ENCODE data around the gene CEACAM19. TPM values are rescaled to one million over a fixed set of nuclear protein-coding genes. Genes with fewer than 3 reads are reported as not detected.

Gene CEACAM19
- total and polyA plus RNA-seq, 2 of the 13 experiments (the other 11 are each of a cell fraction or from before 2014, with no cell fraction given), result 1.3 to 4.0 TPM

DNA sequence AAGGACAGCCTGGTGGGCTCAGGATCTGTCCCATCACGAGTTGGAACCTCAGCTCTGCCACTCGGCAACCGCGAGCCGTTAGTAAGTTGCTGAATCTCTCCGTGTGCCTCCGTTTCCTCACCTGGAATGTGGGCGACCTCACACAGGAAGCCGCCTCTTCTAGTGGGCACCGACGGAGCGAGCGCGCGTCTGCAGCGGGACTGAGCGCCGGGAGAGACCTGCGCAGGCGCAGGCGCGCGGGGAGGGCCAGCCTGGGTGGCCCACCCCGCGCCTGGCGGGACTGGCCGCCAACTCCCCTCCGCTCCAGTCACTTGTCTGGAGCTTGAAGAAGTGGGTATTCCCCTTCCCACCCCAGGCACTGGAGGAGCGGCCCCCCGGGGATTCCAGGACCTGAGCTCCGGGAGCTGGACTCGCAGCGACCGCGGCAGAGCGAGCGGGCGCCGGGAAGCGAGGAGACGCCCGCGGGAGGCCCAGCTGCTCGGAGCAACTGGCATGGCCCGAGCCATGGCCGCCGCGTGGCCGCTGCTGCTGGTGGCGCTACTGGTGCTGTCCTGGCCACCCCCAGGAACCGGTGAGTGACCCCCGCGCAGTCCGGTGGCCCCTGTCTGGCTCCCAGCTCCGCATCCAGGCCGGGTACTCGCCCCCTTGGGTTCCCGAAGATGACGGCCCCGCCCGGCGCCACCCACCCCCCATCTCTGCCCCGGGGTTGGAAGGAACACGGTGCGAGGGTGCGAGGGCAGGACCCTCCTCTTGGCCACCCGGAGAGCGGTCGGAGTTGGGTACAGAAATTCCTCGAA is 27.5 kb upstream of the CEACAM19 start, which contains the start of gene PVR (continued):
- TF ChIP-seq MAZ (IDR thresholded peaks at IDR 0.05; ENCODE audit: borderline replicate concordance, low read depth, low read length) (no peak; the same call in 1 of the 2 replicates), MAZ (CRISPR knock-in tag; IDR thresholded peaks at IDR 0.05; ENCODE audit: low read depth) (peak; percentile 36; the same call in 1 of the 2 replicates), ZC3H13 (CRISPR knock-in tag; IDR thresholded peaks at IDR 0.05) (no peak), REXO4 (CRISPR knock-in tag; IDR thresholded peaks at IDR 0.05; ENCODE audit: borderline replicate concordance) (no peak), ZMYM4 (CRISPR knock-in tag; IDR thresholded peaks at IDR 0.05) (no peak), ZFY (CRISPR knock-in tag; IDR thresholded peaks at IDR 0.05) (peak; percentile 90), TOE1 (CRISPR knock-in tag; IDR thresholded peaks at IDR 0.05) (no peak), SNRNP70 (IDR thresholded peaks at IDR 0.05; ENCODE audit: low read depth, low read length) (no peak), BRD4 (CRISPR knock-in tag; IDR thresholded peaks at IDR 0.05) (peak; percentile 62; the same call in 1 of the 2 replicates), ZNF577 (CRISPR knock-in tag; IDR thresholded peaks at IDR 0.05; ENCODE audit: borderline replicate concordance, low read depth) (no peak), ZNF674 (CRISPR knock-in tag; IDR thresholded peaks at IDR 0.05; ENCODE audit: low read depth) (peak; percentile 51; the same call in 1 of the 2 replicates), PPARG (CRISPR knock-in tag; conservative IDR thresholded peaks at IDR 0.05) (no peak), KAT2B (IDR thresholded peaks at IDR 0.05; ENCODE audit: borderline replicate concordance, low read depth, low read length) (no peak), FOXP1 (IDR thresholded peaks at IDR 0.05) (no peak), FOXP1 (CRISPR knock-in tag; IDR thresholded peaks at IDR 0.05) (no peak), IKZF4 (CRISPR knock-in tag; IDR thresholded peaks at IDR 0.05; ENCODE audit: borderline replicate concordance, low read depth, not compliant biosample characterization) (no peak), JUN (CRISPR knock-in tag; IDR thresholded peaks at IDR 0.05) (0 out of 2 replicates have a peak, but pooled peaks have one; percentile 32)
- TF ChIP-seq, protein P1, sequence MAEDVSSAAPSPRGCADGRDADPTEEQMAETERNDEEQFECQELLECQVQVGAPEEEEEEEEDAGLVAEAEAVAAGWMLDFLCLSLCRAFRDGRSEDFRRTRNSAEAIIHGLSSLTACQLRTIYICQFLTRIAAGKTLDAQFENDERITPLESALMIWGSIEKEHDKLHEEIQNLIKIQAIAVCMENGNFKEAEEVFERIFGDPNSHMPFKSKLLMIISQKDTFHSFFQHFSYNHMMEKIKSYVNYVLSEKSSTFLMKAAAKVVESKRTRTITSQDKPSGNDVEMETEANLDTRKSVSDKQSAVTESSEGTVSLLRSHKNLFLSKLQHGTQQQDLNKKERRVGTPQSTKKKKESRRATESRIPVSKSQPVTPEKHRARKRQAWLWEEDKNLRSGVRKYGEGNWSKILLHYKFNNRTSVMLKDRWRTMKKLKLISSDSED (CRISPR knock-in tag; IDR thresholded peaks at IDR 0.05), result no peak
- TF ChIP-seq, protein P2, sequence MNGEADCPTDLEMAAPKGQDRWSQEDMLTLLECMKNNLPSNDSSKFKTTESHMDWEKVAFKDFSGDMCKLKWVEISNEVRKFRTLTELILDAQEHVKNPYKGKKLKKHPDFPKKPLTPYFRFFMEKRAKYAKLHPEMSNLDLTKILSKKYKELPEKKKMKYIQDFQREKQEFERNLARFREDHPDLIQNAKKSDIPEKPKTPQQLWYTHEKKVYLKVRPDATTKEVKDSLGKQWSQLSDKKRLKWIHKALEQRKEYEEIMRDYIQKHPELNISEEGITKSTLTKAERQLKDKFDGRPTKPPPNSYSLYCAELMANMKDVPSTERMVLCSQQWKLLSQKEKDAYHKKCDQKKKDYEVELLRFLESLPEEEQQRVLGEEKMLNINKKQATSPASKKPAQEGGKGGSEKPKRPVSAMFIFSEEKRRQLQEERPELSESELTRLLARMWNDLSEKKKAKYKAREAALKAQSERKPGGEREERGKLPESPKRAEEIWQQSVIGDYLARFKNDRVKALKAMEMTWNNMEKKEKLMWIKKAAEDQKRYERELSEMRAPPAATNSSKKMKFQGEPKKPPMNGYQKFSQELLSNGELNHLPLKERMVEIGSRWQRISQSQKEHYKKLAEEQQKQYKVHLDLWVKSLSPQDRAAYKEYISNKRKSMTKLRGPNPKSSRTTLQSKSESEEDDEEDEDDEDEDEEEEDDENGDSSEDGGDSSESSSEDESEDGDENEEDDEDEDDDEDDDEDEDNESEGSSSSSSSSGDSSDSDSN (CRISPR knock-in tag; IDR thresholded peaks at IDR 0.05), result peak; percentile 83
- TF ChIP-seq, protein P3, sequence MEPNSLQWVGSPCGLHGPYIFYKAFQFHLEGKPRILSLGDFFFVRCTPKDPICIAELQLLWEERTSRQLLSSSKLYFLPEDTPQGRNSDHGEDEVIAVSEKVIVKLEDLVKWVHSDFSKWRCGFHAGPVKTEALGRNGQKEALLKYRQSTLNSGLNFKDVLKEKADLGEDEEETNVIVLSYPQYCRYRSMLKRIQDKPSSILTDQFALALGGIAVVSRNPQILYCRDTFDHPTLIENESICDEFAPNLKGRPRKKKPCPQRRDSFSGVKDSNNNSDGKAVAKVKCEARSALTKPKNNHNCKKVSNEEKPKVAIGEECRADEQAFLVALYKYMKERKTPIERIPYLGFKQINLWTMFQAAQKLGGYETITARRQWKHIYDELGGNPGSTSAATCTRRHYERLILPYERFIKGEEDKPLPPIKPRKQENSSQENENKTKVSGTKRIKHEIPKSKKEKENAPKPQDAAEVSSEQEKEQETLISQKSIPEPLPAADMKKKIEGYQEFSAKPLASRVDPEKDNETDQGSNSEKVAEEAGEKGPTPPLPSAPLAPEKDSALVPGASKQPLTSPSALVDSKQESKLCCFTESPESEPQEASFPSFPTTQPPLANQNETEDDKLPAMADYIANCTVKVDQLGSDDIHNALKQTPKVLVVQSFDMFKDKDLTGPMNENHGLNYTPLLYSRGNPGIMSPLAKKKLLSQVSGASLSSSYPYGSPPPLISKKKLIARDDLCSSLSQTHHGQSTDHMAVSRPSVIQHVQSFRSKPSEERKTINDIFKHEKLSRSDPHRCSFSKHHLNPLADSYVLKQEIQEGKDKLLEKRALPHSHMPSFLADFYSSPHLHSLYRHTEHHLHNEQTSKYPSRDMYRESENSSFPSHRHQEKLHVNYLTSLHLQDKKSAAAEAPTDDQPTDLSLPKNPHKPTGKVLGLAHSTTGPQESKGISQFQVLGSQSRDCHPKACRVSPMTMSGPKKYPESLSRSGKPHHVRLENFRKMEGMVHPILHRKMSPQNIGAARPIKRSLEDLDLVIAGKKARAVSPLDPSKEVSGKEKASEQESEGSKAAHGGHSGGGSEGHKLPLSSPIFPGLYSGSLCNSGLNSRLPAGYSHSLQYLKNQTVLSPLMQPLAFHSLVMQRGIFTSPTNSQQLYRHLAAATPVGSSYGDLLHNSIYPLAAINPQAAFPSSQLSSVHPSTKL (CRISPR knock-in tag; IDR thresholded peaks at IDR 0.05), result peak; percentile 51; the same call in 1 of the 2 replicates
